Measurements from ENCODE around the gene SLC18A3.

The SLC18A3 gene

DNA sequence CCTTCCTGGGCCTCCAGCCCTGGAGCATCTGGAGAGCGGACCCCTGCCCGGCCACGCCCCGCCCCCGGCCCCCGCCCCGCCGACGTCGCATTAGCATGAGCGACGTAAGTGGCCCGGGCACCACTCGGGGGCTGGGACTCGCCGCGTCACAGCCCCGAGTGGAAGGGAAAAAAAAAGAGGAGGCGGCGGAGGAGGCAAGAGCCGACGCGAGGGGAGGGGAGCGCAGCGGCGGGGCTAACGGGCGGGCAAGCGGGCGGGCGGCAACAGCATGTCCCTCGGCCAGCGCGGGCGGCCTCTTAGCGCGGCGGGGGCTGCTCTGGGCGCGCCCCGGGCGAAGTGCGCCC lies at the start of gene SLC18A3:
SLC18A3 (plus strand) TSS at position 197 of the 344 bp plus-strand sequence. CDS start 431 bp downstream, outside the sequence.
- in situ Hi-C loops (cut with HindIII; ENCODE audit: low sequenced_read_pairs): no loop called here

- in situ Hi-C loops (cut with HindIII; ENCODE audit: low sequenced_read_pairs): no loop called here
Observed at GRCh38 chr10:49560526-49560925, 49.6 kb upstream of the SLC18A3 start.

- in situ Hi-C loops (cut with HindIII; ENCODE audit: low sequenced_read_pairs): no loop called here
Observed at GRCh38 chr10:49562893-49563292, 47.2 kb upstream of the SLC18A3 start.

GRCh38 chr10:49564461-49565009 lies 45.6 kb upstream of the SLC18A3 start:
- in situ Hi-C loops (cut with HindIII; ENCODE audit: low sequenced_read_pairs): no loop called here

- in situ Hi-C loops (cut with HindIII; ENCODE audit: low sequenced_read_pairs): no loop called here
Observed at GRCh38 chr10:49567810-49568209, 42.3 kb upstream of the SLC18A3 start.

DNA sequence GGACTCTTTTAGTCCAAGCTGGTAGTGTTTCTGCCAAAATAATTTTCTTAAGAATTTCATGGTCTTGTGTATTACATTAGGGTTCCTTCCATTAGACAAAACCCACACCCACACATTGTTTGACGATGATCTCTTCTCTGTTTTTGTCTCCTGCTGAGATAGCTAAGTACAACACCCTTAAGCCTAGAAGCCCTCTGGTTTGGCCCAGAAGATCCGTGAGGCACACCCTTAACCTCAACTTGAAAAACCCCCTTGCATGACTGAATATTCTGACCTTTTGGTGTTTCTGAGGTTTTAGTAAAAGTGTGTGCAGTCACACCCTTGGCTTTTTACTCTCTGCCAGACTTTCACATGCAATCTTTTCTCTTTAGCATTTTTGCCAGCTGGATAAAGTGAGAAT lies 41.9 kb upstream of the SLC18A3 start:
- in situ Hi-C loops (cut with HindIII; ENCODE audit: low sequenced_read_pairs): no loop called here

DNA sequence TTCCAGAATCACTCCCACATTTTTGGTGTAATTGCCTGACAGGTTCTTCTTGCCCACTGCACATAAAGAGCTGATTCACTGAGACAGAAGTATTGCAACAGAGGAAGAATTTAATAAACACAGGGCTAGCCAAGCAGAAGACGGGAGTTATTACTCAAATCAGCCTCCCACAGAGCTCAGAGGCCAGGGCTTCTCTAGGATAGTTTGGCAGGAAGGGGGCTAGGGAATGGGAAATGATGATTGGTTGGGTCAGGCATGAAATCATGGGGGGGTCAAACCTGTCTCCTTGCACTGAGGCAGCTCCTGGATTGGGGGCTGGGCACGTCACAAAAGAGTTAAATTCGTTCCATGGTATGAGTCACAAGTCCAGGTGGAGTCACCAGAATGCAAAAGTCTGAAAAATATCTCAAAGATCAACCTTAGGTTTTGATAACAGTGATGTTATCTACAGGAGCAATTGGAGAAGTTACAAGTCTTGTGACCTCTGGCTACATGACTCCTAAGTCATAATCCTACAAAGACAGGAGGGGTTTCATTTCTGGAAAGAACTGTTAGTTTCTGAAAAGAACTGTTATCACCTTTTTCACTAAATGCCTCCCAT lies 41.0 kb upstream of the SLC18A3 start:
- in situ Hi-C loops (cut with HindIII; ENCODE audit: low sequenced_read_pairs): no loop called here

DNA sequence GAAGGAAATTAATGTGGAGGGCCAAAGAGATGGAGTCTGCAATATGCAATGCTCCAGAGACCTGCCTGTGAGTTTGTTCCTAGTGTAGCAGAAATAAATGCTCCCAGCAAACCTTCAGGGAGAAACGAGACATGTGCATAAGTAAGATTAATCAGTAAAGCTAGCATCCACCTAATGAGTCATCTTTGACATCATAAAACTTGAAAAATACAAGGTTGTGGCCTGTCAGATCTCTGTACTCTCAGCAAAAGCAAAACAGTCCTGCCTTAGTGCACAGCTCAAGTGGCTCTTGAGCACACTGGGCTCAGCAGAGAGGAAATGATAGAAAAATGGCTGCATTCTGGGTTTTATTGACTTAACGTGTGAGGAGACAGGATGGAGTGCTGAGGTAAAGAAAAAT lies 38.7 kb upstream of the SLC18A3 start:
- in situ Hi-C loops (cut with HindIII; ENCODE audit: low sequenced_read_pairs): no loop called here

GRCh38 chr10:49572594-49573114 lies 37.5 kb upstream of the SLC18A3 start:
- in situ Hi-C loops (cut with HindIII; ENCODE audit: low sequenced_read_pairs): no loop called here

DNA sequence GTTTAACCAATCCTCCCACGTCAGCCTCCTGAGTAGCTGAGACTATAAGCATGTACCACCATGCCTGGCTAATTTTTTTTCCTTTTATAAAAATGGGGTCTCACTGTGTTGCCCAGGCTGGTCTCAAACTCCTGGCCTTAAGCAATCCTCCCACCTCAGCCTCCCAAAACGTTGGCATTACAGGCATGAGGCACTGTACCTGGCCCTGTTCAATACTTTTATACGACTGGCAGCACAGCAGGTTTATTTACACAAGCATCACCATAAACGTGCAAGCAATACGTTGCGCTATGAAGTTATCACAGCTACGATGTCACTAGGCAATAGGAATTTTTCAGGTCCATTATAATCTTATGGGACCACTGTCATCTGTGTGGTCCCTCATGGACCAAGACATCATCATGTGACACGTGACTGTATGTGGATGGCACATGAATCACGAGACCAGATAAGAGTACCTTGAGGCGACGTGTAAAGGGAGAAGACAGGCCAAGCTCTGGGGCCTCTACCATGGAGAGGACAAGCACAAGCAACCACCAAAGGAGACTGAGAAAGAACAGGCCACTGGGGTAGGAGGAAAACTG lies 34.5 kb upstream of the SLC18A3 start:
- in situ Hi-C loops (cut with HindIII; ENCODE audit: low sequenced_read_pairs): no loop called here

DNA sequence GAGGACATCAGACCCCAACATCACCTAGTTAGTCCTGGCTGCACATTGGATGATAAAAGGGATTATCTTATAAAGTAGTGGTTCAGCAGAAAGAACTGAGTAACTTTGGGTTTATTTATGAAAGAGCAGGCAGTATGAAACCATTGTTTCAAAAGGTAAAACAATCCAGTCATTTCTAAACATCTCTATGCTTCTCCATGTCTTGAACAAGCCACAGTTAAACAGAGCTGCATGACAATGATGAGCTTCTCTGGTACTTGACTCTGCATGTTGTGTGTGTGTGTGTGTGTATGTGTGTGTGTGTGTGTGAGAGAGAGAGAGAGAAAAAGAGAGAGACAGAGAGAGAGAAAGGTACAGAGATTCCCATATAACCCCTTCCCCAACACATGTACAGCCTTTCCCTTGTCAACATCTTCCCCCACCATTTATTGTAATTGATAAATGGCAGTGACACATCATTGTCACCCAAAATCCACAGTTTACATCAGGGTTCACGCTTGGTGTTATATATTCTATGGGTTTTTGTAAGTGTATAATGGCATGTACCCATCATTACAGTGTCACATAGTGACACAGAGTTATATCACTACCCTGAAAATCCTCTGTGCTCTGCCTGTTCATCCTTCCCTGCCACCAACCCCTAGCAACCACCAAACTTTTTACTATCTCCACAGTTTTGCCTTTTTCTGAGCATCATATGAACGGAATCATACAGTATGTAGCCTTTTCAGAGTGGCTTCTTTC lies 32.8 kb upstream of the SLC18A3 start:
- in situ Hi-C loops (cut with HindIII; ENCODE audit: low sequenced_read_pairs): no loop called here

DNA sequence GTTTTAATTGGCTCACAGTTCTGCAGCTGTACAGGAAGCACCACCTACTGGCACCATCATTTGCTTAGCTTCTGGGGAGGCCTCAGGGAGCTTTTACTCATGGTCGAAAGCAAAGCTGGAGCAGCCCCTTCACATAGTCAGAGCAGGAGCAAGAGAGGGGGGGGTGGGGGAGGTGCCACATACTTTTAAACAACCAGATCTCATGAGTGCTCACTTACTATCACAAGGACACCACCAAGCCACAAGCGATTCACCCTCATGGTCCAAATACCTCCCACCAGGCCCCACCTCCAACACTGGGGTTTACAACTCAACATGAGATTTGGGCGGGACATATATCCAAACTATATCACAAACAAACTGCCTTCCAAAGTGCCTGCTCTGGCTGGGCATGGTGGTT lies 31.7 kb upstream of the SLC18A3 start:
- in situ Hi-C loops (cut with HindIII; ENCODE audit: low sequenced_read_pairs): no loop called here

DNA sequence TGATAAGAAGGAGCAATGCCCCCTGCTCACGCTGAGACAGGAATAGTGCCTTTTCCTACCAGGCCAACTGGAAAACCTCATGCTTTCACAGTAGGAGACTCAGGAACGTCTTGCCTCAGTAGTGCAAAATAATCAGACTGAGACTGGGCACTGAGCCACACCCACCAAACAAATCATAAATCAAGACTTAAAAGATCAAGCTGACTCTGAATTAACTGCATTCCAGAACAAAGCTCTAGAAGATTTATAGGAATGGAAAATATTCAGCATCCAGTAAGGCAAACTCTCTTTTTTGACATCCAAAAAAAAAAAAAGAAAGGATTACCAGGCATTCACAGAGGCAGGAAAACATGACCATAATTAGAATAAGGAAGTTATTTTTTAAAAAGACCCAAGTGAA lies 30.5 kb upstream of the SLC18A3 start:
- in situ Hi-C loops (cut with HindIII; ENCODE audit: low sequenced_read_pairs): no loop called here

DNA sequence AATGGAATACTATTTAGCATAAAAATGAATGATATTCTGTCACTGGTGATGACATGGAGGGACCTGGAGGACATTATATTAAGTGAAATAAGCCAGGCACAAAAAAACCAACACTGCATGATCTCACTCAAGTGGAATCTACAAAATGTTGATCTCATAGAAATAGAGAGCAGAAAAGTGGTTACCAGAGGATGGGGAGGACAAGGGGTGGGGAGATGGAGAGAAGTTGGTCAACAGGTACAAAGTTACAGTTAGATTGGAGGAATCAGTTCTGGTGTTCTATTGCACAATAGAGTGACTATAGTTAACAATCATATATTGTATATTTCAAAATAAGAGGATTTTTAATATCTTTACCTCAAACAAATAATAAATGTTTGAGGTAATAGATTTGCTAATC lies 24.7 kb upstream of the SLC18A3 start:
- in situ Hi-C loops (cut with HindIII; ENCODE audit: low sequenced_read_pairs): no loop called here

DNA sequence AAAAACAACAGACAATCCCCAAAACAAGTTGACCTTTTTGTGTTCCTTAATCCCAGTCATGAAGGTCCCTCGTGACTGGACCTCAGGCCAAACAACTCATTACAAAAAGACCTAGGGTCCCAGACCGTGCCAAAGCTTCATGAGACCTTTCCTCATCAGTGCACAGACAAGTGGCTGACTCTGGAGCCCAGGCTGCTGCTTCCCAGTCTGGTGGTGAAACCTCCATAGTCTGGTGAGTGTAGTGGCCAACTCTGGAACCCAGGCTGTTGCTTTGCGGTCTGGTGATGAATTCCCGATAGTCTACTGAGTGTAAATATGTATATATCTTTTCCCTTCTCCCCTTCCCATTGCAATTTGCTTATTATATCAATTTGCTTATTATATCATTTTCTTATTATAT lies 22.1 kb upstream of the SLC18A3 start:
- in situ Hi-C loops (cut with HindIII; ENCODE audit: low sequenced_read_pairs): no loop called here

GRCh38 chr10:49592726-49593563 lies 17.2 kb upstream of the SLC18A3 start:
- in situ Hi-C loops (cut with HindIII; ENCODE audit: low sequenced_read_pairs): no loop called here

DNA sequence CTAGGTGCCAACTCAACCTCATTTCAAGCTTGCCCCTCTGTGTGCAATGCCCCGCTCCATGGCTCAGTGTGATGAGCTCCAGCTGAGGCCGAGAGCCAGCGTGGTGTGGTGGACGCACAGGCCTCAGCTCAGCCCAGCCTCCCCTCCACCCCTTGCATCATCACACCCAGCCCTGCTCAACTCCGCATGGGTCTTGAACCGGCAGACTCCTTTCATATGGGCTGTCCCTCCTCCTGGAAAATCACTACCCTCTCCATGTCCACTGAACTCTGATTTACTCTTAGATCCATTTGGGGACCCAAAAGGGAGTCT lies 16.6 kb upstream of the SLC18A3 start:
- in situ Hi-C loops (cut with HindIII; ENCODE audit: low sequenced_read_pairs): no loop called here

- in situ Hi-C loops (cut with HindIII; ENCODE audit: low sequenced_read_pairs): no loop called here
Observed at GRCh38 chr10:49593998-49594397, 16.1 kb upstream of the SLC18A3 start.

DNA sequence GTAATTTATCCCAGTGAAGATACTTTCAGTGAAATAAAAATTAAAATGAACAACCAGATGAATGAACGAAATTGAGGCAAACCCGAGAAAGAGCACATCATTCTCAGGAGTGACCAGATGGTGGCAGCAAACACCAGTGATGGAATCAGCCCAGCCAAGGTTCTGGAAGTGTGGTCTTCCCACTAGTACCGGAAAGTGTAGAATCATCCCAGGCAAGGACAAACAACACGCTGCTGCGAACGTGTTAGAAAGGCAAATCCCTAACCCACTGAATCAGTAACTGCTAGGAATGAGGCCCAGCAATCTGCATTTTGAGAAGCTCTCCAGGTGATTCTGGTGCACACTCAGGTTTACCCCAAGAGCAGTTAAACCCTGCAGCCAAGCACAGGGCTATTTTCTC lies 15.5 kb upstream of the SLC18A3 start:
- in situ Hi-C loops (cut with HindIII; ENCODE audit: low sequenced_read_pairs): no loop called here

- in situ Hi-C loops (cut with HindIII; ENCODE audit: low sequenced_read_pairs): no loop called here
Observed at GRCh38 chr10:49595003-49595712, 15.0 kb upstream of the SLC18A3 start.

All from DLD1 (cell line).